ENCODE measurements around the gene MTF1. TPM values are rescaled to one million over a fixed set of nuclear protein-coding genes. Genes with fewer than 3 reads are reported as not detected.

The MTF1 gene
- total RNA-seq, 1 donor from 2014 or later = 5.2 TPM

DNA sequence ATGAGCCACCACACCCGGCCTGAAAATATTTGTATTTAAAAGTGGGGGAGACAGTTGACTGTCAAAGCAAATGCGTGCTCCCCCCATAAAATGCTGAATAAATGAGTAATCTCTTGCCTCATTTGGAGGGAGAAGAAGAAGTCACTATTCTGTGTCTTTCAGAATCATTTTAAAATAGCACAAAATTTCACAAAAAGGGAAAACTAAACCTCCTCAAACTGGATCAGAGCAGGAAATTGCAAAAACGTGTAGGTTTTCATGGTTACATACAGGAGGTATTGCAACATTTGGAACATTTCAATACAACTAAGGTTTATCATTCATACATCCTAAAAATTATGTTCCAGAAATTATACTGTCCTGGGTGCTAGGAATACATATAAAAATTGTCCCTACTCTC lies 13.6 kb downstream of the MTF1 start:
- H3K36me3 ChIP-seq (ENCODE audit: control insufficient read depth, insufficient read depth, low read length) = no peaks in the 10 kb centered on the region

DNA sequence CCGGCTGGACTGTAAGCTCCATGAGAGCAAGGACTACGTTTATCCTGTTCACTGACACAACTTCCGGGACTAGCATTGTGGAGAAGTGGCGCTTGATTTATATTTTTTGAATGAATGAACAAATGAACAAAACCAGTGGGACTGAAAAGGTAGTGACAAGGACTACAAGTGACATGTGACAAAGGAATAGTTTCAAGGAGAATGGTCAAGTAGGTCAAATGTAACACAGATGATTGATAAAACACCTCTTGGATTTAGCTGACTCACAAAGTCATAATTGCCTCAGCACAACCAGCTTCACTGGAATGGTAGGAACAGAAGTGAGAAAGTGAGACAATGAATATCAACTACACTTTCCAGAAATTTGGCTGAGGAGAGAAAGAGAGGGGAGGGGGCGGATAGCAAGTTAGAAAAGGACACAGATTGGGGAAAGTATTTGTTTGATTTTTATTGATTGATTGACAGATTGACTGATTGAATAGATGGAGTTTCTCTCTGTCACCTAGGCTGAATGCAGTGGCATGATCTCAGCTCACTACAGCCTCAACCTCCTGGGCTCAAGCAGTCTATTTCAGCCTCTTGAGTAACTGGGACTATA lies 14.2 kb downstream of the MTF1 start:
- Histone ChIP-seq H3K4me3 (ENCODE audit: low read depth, low read length) (no peak overlapping the region), H3K36me3 (ENCODE audit: control insufficient read depth, insufficient read depth, low read length) (no peaks in the 10 kb centered on the region), H3K27me3 (ENCODE audit: control insufficient read depth, insufficient read depth, low read length) (no peaks in the 10 kb centered on the region)
- DNase-seq (ENCODE audit: low read depth) = no peak
- TF ChIP-seq, protein P1, sequence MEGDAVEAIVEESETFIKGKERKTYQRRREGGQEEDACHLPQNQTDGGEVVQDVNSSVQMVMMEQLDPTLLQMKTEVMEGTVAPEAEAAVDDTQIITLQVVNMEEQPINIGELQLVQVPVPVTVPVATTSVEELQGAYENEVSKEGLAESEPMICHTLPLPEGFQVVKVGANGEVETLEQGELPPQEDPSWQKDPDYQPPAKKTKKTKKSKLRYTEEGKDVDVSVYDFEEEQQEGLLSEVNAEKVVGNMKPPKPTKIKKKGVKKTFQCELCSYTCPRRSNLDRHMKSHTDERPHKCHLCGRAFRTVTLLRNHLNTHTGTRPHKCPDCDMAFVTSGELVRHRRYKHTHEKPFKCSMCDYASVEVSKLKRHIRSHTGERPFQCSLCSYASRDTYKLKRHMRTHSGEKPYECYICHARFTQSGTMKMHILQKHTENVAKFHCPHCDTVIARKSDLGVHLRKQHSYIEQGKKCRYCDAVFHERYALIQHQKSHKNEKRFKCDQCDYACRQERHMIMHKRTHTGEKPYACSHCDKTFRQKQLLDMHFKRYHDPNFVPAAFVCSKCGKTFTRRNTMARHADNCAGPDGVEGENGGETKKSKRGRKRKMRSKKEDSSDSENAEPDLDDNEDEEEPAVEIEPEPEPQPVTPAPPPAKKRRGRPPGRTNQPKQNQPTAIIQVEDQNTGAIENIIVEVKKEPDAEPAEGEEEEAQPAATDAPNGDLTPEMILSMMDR (IDR thresholded peaks at IDR 0.05; ENCODE audit: insufficient read depth, low read length, poor library complexity, severe bottlenecking) = no peak

More for the DNA sequence above, 13.6 kb downstream of the MTF1 start:
- H3K27me3 ChIP-seq (ENCODE audit: control insufficient read depth, insufficient read depth, low read length) = no peaks in the 10 kb centered on the region
- H3K4me3 ChIP-seq (ENCODE audit: low read depth, low read length) = no peak overlapping the region
- DNase-seq (ENCODE audit: low read depth) = no peak
- TF ChIP-seq, protein P1 (IDR thresholded peaks at IDR 0.05; ENCODE audit: insufficient read depth, low read length, poor library complexity, severe bottlenecking) = no peak

DNA sequence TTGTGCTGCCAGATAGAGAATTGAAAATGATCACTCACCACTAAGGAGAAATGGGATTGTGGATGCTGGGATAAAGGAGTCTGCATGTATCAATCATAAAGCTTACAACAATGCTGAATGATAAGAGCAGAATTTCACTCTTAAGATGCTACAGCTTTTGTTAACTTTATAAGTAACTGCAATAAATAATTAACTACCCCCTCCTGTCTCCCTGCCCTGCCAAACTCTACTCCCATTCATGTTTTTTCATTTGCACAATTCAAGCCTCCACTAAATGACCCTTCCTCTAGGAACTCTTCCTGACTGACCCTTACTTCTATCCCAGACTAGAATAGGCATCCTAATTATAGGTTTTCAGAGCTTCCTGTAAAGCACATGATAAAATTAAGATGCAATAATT lies 14.9 kb downstream of the MTF1 start:
- no peak overlapping the region for H3K4me3 ChIP-seq (ENCODE audit: low read depth, low read length)
- no peaks in the 10 kb centered on the region for H3K27me3 ChIP-seq (ENCODE audit: control insufficient read depth, insufficient read depth, low read length)
- TF ChIP-seq, protein P1 (IDR thresholded peaks at IDR 0.05; ENCODE audit: insufficient read depth, low read length, poor library complexity, severe bottlenecking) = no peak
- no peak for DNase-seq (ENCODE audit: low read depth)
- peaks cover 3% of the 10 kb centered on the region for H3K36me3 ChIP-seq (ENCODE audit: control insufficient read depth, insufficient read depth, low read length)

DNA sequence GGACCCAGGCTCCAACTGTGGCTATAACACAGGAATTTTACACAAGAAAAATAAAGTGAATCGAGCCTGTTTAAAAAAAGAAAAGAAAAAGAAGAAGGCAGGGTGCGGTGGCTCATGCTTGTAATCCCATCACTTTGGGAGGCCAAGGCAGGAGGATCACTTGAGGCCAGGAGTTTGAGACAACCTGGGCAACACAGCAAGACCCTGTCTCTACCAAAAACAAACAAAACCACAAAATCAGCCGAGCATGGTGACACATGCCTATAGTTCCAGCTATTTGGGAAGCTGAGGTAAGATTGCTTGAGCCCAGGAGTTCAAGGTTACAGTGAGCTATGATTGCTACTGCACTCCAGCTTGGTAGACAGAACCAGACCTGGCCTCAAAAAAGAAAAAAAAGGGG lies 17.7 kb downstream of the MTF1 start:
- TF ChIP-seq, protein P1 (IDR thresholded peaks at IDR 0.05; ENCODE audit: insufficient read depth, low read length, poor library complexity, severe bottlenecking) = no peak
- H3K27me3 ChIP-seq (ENCODE audit: control insufficient read depth, insufficient read depth, low read length) = no peaks in the 10 kb centered on the region
- DNase-seq (ENCODE audit: low read depth) = no peak
- no peak overlapping the region for H3K4me3 ChIP-seq (ENCODE audit: low read depth, low read length)
- peaks cover 3% of the 10 kb centered on the region for H3K36me3 ChIP-seq (ENCODE audit: control insufficient read depth, insufficient read depth, low read length)

DNA sequence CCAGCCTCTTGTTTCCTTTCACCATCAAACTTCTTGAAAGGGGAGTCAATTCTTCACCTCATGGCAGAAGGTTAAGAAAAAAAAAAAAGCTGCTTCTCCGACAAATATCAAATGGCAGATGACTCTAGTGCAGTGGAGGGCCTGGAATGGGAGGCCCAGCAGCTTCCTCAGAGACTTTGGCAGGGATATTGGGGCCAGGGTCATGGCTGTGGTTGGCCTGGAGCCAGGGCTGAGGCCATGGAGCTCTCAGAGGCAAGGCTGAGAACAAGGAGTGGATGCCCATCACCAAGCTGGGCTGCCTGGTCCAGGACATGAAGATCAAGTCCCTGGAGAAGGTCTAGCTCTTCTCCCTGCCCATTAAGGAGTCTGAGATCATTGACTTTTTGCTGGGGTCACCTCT lies 18.7 kb downstream of the MTF1 start:
- DNase-seq (ENCODE audit: low read depth) = no peak
- Histone ChIP-seq H3K36me3 (ENCODE audit: control insufficient read depth, insufficient read depth, low read length) (peaks cover 3% of the 10 kb centered on the region), H3K4me3 (ENCODE audit: low read depth, low read length) (no peak overlapping the region), H3K27me3 (ENCODE audit: control insufficient read depth, insufficient read depth, low read length) (no peaks in the 10 kb centered on the region)
- TF ChIP-seq, protein P1 (IDR thresholded peaks at IDR 0.05; ENCODE audit: insufficient read depth, low read length, poor library complexity, severe bottlenecking) = no peak

DNA sequence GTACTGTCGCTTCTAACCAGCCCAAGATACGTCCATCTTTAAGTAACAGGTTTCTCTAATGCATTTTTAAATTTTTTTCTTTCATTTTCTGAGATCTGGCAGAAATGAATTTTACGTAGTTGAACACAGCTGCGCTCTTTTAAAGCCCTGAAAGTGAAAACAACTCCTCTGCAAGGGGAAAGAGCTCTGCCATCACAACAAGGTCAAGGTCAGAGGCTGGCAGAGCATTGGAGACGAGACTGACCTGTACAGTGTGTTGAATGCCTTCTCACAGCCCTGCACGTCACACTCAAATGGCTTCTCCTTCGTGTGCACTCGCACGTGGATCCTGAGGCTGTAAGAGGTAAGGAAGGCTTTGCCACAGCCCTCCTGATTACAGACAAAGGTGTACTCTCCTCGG lies 19.7 kb downstream of the MTF1 start:
- Histone ChIP-seq H3K36me3 (ENCODE audit: control insufficient read depth, insufficient read depth, low read length) (peaks cover 3% of the 10 kb centered on the region), H3K4me3 (ENCODE audit: low read depth, low read length) (no peak overlapping the region), H3K27me3 (ENCODE audit: control insufficient read depth, insufficient read depth, low read length) (no peaks in the 10 kb centered on the region)
- TF ChIP-seq, protein P1 (IDR thresholded peaks at IDR 0.05; ENCODE audit: insufficient read depth, low read length, poor library complexity, severe bottlenecking) = no peak
- DNase-seq (ENCODE audit: low read depth) = no peak

All from kidney epithelial cell (primary cell).